HG02884 (cell line): ENCODE measurements around the gene ARHGAP44.

ENCODE experiments used
- ATAC-seq: cut with Tn5 transposase; IDR thresholded peaks from one replicate; pipeline ENCODE4 v1.9.1; 2021; ENCODE audit warnings: mild to moderate bottlenecking, moderate library complexity; ENCODE audit not compliant: unreplicated experiment

Gene ARHGAP44

GRCh38 chr17:13016881-13017654 lies 227.8 kb downstream of the ARHGAP44 start:
- peak; percentile 13 for ATAC-seq

DNA sequence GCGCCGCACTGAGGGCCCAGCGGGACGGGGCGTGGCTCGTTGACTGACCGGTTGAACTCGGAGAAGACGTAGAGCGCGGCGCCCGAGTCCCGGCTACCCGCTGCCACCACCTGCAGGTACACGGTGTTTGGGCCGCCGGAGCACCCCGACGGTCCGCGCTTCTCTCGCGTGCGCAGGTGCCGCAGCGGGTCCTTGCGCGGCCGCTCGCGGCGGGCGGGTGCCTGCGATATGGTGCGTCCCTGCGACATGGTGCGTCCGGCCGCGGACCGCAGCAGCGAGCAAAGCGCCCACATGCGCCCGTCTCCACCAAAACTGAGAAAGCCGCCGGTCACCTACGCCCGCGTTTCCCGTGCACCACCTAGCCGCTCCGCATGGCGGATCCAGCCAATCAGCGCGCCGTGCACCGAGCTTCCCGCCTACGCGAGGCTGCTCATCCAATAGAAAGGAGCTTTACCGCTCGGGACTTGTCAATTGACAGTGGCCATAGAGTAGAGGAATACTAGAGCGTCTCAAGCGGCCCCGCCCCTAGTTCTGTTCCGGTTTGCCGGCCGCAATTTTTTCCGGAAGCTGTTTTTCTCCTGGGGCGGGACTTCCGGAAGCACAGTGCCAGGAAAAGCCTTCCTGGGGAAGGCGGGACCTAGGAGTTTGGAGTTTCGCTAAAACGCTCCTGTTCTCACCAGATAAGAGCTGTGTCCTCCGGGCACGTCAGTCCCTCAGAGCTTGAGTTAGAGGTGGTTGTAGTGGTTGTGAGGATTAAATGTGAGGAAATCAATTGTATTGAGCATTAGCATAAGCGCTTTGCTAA lies 228.6 kb downstream of the ARHGAP44 start, which contains the start of gene ELAC2:
Gene ELAC2 (minus strand): TSS at position 373 of the 805 bp plus-strand sequence. CDS start 80 bp downstream, at position 293.
- ATAC-seq = peak; percentile 95

DNA sequence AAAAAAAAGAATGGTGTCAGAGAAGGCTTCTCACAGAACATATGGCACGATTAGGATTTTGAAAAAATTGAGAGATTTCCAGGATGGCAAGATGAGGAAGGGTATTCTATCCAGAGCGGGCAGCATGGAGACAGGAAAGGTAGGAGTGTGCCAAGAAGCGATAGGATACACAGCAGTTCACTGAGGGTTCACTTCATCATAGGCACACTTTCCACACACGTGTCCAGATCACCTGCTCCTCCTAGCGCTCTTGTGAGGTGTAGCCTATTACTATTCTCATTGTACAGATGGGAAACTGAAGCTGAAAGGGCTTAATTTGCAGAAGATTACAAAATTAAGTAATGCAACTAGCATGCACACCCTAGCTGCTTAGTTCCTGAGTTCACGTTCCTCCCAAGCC lies 234.7 kb downstream of the ARHGAP44 start:
- ATAC-seq = no peak

DNA sequence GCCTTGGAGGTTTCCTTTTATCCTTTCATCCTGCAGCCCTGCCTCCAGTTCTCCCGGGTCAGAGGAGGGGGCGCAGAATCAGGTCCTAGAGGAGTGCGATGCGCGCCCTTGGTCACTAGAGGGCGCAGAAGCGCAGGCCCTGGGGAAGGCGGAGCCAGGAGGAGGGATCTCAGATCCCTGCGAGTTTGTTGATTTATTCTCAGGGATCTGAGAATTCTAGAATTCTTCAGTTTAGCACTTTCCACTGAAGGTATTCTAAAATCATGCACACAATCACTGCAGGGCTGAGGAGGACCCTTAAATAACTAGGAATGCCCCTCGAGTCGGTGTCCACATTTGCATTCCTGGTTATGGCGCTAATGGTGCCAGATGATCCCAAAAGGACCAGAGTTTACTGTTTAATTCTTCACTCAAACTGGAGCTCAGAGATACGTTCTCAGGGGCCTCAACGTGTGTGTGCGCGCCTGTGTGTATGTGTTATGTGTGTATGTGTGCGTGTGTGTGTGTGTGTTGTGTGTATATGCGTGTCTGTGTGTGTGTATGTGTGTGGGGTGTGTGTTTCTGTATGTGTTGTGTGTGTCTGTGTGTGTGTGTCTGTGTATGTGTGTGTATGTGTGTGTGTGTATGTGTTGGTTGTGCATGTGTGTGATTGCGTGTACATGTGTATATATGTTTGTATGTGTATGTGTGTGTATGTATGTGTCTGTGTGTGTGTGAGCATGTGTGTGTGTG lies 235.4 kb downstream of the ARHGAP44 start:
- ATAC-seq = peak; percentile 93

DNA sequence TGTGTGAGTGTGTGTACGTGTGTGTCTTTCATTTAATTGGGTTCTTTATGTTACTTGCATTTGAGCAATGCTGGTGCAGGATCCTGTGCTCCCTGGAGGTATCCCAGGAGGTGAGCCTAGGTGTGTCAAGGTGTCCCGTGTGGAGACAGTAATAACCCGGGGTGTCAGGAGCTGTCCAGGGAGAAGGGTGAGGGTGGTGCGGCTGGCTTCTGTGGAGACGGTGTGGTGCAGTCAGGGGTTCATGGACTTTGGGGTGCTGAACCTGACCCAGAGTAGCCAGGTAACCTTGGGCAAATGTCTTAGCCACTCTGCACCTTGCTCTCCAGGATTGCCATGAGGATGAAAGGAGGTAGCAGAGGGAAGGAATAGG lies 235.9 kb downstream of the ARHGAP44 start:
- no peak for ATAC-seq

DNA sequence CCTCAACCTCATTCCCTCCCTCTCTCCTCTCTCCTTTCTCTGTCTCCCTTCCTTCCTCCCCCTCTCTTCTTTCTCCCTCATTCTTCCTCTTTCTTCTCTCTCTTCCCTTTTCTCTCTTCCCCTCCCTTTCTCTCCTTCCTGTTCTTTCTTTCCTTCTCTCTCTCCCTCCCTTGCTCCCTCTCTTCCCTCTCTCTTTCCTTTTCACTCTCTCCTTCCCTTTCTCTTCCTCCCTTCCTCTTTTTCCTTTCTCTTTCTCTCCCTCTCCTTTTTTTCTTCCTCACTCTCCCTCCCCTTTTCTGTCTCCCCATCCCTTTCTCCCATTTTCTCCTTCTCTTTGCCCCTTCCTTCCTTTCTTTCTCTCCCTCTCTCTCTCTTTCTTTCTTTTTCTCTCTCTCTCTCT lies 236.4 kb downstream of the ARHGAP44 start:
- ATAC-seq = no peak

GRCh38 chr17:13027246-13027645 lies 237.9 kb downstream of the ARHGAP44 start:
- no peak for ATAC-seq

DNA sequence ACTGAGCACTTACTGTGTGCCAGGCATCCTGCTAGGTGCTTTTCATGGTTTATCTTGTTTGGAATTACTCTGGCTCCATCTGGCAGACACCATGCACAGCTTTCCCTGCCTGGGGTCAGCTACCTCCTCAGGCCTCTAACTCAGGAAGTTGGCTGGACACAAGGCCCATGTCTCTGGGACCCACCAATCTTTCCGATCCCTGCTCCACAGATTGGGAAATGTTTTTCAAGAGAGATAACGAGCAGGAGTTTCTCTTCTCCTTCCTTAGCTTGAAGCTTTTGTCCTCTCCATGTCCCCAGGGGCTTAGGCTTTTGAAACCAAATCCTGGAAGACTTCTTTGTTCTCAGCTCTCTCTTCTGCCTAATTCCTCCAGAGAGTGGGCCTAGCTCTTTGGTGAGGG lies 240.0 kb downstream of the ARHGAP44 start:
- no peak for ATAC-seq

GRCh38 chr17:13030056-13030455 lies 240.8 kb downstream of the ARHGAP44 start:
- ATAC-seq = no peak

DNA sequence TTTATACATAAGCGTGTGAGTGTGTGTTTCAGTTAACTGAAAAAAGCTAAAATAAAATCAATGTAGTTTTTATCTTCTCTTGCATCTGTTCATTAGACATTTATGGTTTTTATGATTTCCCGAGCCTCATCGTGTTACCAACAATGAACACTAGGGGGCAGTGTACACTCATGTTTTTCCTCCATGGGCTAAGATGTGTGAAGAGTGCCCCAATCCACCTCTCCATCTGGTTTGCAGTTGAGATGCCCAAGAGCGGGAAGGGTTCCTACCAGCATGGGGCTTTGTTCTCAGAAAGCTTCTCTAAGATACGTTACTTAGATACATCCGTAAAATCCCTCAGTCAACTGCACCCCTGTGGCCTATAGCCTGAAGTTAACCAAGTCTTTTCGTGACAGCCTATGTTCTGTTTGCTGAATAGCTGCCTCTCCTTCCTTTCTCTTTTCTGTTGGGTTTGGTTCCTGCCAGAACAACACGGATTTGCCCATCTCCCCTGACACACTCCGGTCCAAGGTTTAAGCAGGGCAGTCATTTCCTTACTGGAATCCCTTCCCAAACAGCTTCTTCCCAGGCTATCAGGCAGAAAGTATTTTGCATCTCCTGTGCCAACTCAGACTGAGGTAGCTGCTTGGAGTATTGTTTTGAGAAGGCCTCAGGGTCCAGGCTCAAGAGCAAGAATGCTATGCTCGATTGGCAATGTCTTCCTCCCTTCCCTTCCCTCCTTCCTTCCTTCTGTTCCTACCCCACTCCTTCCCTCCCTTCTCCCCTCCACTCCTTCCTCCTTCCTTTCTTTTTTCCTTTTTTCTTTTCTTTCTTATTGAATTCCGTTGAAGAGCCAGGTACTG lies 241.4 kb downstream of the ARHGAP44 start:
- ATAC-seq = no peak

DNA sequence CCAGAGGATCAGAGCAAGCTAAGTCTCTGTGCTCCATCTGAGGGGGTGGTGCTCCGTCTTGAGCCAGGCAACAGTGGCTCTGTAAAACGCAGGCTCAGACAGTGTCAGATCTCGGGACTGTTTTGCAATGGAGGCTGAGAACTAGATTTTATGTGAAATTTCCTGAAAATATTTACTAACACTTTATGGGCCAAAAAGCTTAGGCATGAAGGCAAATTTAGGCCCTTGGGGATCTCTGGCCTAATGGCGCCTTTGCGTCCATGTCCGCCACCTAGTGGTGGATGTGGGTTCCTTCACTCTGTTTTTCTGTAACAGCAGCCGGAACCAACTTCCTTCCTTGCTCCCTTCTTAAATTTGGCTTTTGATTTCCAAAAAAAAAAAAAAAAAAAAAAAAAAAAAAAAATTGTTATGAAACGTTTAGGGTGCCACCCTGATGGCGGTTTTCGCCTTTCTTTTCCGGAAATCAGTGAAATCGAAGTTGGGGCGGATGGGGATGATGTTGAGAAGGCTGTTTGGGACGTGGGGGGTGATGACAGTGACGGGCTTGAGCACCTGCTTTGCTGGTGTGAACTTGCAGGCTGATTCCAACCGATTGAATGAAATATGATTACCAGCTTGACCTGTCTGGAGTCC lies 242.5 kb downstream of the ARHGAP44 start:
- ATAC-seq = peak; percentile 79

DNA sequence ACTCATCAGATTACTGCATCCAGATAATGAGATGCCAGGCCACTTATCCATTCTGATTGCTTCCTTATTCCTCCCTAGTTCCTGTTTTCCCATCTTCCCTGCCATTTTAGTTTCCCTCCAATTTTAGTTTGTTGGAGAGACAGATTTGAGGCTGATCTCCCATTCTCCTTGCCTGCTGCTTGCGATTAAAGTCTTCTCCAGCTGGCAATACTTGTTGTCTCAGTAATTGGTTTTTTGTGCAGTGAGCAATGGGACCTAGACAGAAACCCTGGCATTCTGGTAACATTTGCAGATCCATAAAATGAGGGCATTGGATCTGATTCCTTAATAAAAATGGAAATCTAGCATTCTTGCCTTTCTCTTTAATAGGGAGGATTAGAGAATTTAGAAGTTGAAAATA lies 246.1 kb downstream of the ARHGAP44 start:
- ATAC-seq = no peak

DNA sequence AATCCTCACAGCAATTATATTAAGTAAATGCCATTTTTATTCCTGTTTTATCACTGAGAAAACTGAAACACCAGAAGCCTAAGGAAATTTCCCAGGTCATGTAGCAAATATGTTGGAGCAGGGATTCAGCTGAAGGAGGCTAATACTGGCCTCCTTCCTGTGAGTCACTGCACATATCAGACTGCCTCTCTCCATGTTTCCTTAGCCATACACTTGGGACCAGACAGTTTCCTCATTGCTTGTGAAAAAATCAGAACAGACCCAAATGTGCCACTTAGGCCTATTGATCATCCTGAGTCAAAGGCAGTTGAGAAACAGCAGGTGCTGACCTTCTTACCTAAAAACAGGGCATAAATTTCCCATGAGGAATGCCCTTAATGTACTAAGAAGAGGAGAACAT lies 247.5 kb downstream of the ARHGAP44 start:
- no peak for ATAC-seq

DNA sequence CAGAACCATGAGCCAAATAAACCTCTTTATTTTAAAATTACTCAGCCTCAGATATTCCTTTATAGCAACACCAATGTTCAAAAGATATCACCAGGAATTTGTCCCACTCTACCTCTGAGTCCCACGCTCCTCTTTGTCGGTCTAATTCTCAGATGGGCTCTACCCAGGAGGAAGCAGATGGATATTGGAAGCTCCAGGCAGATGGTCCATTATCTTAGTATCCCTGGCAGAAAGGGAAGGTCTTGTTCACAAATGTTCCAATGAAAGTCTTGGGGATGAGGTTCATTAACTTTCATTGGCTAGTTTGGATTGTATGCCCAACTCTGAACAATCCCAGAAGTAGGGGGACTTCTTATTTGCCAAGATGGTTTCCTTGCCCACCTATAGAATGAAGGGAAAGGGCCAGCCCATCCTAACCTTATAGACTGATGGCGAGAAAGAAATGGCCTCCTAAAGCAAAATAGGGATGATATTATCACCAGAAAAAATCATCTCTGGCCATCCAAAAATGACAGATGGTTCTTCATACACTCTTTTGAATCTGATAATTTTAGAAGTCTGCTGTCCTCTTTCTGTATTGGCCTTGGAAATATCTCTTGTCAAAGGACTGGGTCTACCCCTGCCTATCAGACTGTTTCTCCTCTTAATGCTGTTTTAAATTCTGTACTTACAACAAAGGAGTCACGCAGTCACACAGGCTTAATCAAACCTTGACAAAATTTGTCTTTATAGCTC lies 249.8 kb downstream of the ARHGAP44 start:
- no peak for ATAC-seq
